ENCODE results near the gene EIF3D.

Gene EIF3D

GRCh38 chr22:36466258-36466657 lies 62.7 kb downstream of the EIF3D start:
- Histone ChIP-seq H3K27ac (ENCODE audit: extremely low read depth, low read depth, low read length) (peak overlapping the region; percentile 71), H3K36me3 (ENCODE audit: control insufficient read depth in 2 of 2, insufficient read depth in 1 of 2, low read length in 2 of 2) (peaks cover 3 to 43% of the 10 kb centered on the region in 2 experiments; a peak in 2 of 3 replicates), H3K4me3 (ENCODE audit: low read depth, low read length) (no peak overlapping the region), H3K9me3 (ENCODE audit: control insufficient read depth, insufficient read depth, low read depth, low read length) (no peaks in the 10 kb centered on the region), H3K4me1 (ENCODE audit: control insufficient read depth, insufficient read depth, low read length) (peaks cover 21% of the 10 kb centered on the region)
- TF ChIP-seq ZNF292 (tag by site-specific recombination; IDR thresholded peaks at IDR 0.05; ENCODE audit: borderline replicate concordance, low read depth) (no peak), BCL6B (tag by site-specific recombination; IDR thresholded peaks at IDR 0.05) (no peak), SCRT1 (tag by site-specific recombination; IDR thresholded peaks at IDR 0.05; ENCODE audit: borderline replicate concordance) (no peak), ZNF621 (tag by site-specific recombination; IDR thresholded peaks at IDR 0.05) (no peak), ZNF544 (tag by site-specific recombination; IDR thresholded peaks at IDR 0.05) (no peak), INSM2 (tag by site-specific recombination; IDR thresholded peaks at IDR 0.05) (no peak), ZNF362 (tag by site-specific recombination; IDR thresholded peaks at IDR 0.05) (no peak), ZNF239 (tag by site-specific recombination; IDR thresholded peaks at IDR 0.05) (no peak), ZBTB21 (tag by site-specific recombination; IDR thresholded peaks at IDR 0.05) (no peak), WT1 (tag by site-specific recombination; IDR thresholded peaks at IDR 0.05) (no peak)
- ChIA-PET CTCF (interaction anchor here (0.5 to 7.3 kb wide), 6 partner anchors 20 to 510 kb away, joined by 3 to 132 read pairs (median 6); no protein-coding TSS in a partner anchor), POLR2A (interaction anchor here (0.8 to 3.3 kb wide), 13 partner anchors 11 to 139 kb away, joined by 3 to 23 read pairs (median 8); partner anchors contain the start of genes MYH9 and TXN2)

GRCh38 chr22:36465232-36466021 lies 63.5 kb downstream of the EIF3D start:
- H3K36me3 ChIP-seq (ENCODE audit: control insufficient read depth in 2 of 2, insufficient read depth in 1 of 2, low read length in 2 of 2), result peaks cover 0 to 36% of the 10 kb centered on the region in 2 experiments; a peak in 2 of 3 replicates
- H3K27ac ChIP-seq (ENCODE audit: extremely low read depth, low read depth, low read length), result peak overlapping the region; percentile 71
- peaks cover 21% of the 10 kb centered on the region for H3K4me1 ChIP-seq (ENCODE audit: control insufficient read depth, insufficient read depth, low read length)
- ChIA-PET CTCF (interaction anchor here (0.5 to 7.3 kb wide), 8 partner anchors 10 to 510 kb away, joined by 3 to 132 read pairs (median 4); no protein-coding TSS in a partner anchor), POLR2A (interaction anchor here (0.8 to 3.3 kb wide), 12 partner anchors 10 to 138 kb away, joined by 3 to 23 read pairs (median 8); partner anchors contain the start of genes MYH9 and TXN2)
- H3K4me3 ChIP-seq (ENCODE audit: low read depth, low read length), result no peak overlapping the region
- H3K9me3 ChIP-seq (ENCODE audit: control insufficient read depth, insufficient read depth, low read depth, low read length), result no peaks in the 10 kb centered on the region
- TF ChIP-seq GLIS2 (tag by site-specific recombination; IDR thresholded peaks at IDR 0.05) (peak; percentile 89), PRDM10 (tag by site-specific recombination; IDR thresholded peaks at IDR 0.05) (peak; percentile 53; the same call in 1 of the 2 replicates), ZNF639 (tag by site-specific recombination; IDR thresholded peaks at IDR 0.05) (peak; percentile 35; the same call in 1 of the 2 replicates), HOXA7 (CRISPR knock-in tag; IDR thresholded peaks at IDR 0.05; ENCODE audit: borderline replicate concordance) (no peak), BCL11A (tag by site-specific recombination; IDR thresholded peaks at IDR 0.05; ENCODE audit: low read depth) (no peak), ATF2 (tag by site-specific recombination; IDR thresholded peaks at IDR 0.05; ENCODE audit: low read depth) (peak; percentile 89), SP7 (tag by site-specific recombination; IDR thresholded peaks at IDR 0.05) (peak; percentile 73), KLF17 (tag by site-specific recombination; IDR thresholded peaks at IDR 0.05) (peak; percentile 97), ZNF677 (tag by site-specific recombination; IDR thresholded peaks at IDR 0.05) (peak; percentile 69; the same call in 1 of the 2 replicates), KLF10 (tag by site-specific recombination; IDR thresholded peaks at IDR 0.05) (peak; percentile 70), KLF1 (tag by site-specific recombination; IDR thresholded peaks at IDR 0.05) (0 out of 2 replicates have a peak, but pooled peaks have one; percentile 22)
